Nephron progenitor cell (in vitro differentiated cells): ENCODE results near the gene JDP2.

Source experiments
- DNase-seq: peaks from one replicate; pipeline ENCODE4 v3.0.0; 2021
- H3K27ac Mint-ChIP-seq: 2 replicates; pipeline ENCODE4 v1.8.0; 2021; ENCODE audit warnings: mild to moderate bottlenecking, moderate library complexity, mixed read lengths
- H3K27me3 Mint-ChIP-seq: 2 replicates; pipeline ENCODE4 v1.8.0; 2021; ENCODE audit warnings: mild to moderate bottlenecking, low read depth, mixed read lengths; ENCODE audit not compliant: poor library complexity
- H3K36me3 Mint-ChIP-seq: 2 replicates; pipeline ENCODE4 v1.8.0; 2021; ENCODE audit warnings: low read depth, mixed read lengths
- H3K4me1 Mint-ChIP-seq: 2 replicates; pipeline ENCODE4 v1.8.0; 2021; ENCODE audit warnings: mixed read lengths
- H3K4me3 Mint-ChIP-seq: 2 replicates; pipeline ENCODE4 v1.8.0; 2021; ENCODE audit warnings: mild to moderate bottlenecking, moderate library complexity, mixed read lengths
- H3K9me3 Mint-ChIP-seq: 2 replicates; pipeline ENCODE4 v1.8.0; 2021; ENCODE audit warnings: mild to moderate bottlenecking, moderate library complexity, mixed read lengths
- TF ChIP-seq, protein P1 (sequence below): fragments of 200-600 bp; sonication (generic); IDR thresholded peaks from 2 replicates; pipeline ENCODE4 v1.5.0; 2021; ENCODE audit warnings: antibody characterized with exemption

The JDP2 gene

DNA sequence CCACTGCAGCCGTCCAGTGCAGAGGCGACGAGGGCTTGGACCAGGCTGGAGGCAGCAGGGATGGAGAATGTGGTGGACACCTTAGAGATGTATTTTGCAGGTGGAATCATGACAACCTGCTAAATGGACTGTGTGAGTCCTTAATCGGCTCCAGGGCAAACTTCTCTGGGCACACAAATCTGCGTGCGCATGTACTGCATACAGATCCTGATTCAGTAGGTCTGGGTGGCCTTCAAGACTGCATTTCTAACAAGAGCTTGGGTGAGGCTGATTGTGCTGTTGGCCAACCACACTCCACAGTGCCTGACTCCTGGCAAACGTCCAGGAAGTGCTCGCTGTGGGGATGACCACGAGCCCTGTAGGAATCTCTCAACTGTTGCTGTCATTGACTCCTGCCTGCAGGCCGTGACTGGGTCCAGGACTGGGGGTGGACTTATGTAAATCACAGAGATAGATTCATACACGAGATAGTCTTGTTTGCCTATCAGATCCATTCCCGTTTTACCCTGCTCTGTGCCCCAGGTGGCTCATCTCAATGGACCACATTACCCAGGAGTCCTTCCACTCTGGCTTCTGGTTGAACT, 27.2 kb downstream of the JDP2 start:
- Mint-ChIP-seq H3K9me3 (no peaks in the 10 kb centered on the region), H3K27me3 (peaks cover 3% of the 10 kb centered on the region), H3K27ac (peak overlapping the region; percentile 11), H3K4me3 (no peak overlapping the region), H3K4me1 (peaks cover 96% of the 10 kb centered on the region), H3K36me3 (peaks cover 7% of the 10 kb centered on the region)
- TF ChIP-seq, protein P1, sequence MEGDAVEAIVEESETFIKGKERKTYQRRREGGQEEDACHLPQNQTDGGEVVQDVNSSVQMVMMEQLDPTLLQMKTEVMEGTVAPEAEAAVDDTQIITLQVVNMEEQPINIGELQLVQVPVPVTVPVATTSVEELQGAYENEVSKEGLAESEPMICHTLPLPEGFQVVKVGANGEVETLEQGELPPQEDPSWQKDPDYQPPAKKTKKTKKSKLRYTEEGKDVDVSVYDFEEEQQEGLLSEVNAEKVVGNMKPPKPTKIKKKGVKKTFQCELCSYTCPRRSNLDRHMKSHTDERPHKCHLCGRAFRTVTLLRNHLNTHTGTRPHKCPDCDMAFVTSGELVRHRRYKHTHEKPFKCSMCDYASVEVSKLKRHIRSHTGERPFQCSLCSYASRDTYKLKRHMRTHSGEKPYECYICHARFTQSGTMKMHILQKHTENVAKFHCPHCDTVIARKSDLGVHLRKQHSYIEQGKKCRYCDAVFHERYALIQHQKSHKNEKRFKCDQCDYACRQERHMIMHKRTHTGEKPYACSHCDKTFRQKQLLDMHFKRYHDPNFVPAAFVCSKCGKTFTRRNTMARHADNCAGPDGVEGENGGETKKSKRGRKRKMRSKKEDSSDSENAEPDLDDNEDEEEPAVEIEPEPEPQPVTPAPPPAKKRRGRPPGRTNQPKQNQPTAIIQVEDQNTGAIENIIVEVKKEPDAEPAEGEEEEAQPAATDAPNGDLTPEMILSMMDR = no peak
- no peak for DNase-seq

DNA sequence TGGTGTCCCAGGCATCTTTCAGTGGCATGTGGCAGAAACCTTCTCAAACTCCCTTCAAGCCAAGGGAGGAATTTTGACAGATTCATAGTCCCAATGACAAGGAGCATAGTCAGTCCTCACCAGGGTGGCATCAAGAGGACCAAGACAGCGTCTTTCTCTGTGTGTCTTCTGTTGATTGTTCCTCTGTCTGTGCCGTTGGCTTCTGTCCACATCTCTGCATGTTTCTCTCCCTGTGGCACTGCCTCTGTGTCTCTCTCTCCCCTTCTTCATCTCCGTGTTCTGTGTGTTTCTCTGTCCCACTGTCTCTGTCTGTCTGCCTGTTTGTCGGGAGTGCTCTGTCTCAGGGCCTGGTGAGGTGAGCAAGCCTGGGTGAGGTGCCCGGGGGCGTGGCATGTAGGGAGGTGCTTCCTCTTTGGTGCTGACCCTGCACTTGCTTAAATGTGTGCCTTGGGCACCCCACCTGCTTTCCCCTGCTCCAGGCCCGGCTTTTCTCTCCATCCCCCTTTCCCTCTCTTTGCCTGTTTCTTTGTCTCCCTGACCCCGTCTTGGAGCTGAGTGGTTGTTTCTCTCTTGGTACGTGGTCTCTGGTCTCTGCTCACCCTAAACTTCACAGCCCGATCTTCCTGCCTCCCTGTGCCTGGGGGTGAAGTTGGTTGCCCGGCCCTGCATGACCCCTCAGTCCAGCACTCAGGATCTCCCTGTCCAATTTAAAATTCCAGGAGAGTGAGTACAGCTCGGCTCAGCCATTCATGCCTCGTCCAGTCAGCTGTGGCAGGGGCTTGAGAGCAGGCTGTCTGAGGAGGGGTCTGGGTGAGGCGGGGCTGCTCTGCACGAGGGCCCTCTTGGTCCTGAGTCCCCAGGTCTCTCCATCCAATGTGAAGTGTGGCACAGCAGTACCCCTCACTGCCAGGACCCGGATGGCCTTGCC, 28.5 kb downstream of the JDP2 start:
- Mint-ChIP-seq H3K4me3 (peak overlapping the region; percentile 17), H3K27ac (peak overlapping the region; percentile 75)
- DNase-seq = no peak

DNA sequence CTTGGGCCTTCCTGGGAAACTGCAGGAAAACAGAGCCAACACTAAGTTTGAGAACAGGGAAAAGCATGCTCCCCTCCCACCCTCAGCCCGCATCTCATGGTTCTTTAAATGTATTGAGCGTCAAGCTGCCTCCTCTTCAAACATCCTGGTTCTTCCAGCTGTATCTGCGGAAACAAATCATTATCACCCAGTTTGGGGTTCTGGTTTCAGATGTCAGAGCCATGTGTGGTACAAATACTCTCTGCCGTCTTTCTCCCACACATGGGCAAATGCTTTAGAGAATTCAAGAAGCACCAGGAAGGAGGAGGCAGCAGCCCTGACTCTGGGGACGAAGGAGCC, 29.1 kb downstream of the JDP2 start:
- no peak for DNase-seq

More for the DNA sequence above, 28.5 kb downstream of the JDP2 start:
- H3K27me3 Mint-ChIP-seq = peaks cover 4% of the 10 kb centered on the region
- TF ChIP-seq, protein P1 = no peak
- peaks cover 19% of the 10 kb centered on the region for H3K36me3 Mint-ChIP-seq
- peaks cover 90% of the 10 kb centered on the region for H3K4me1 Mint-ChIP-seq
- H3K9me3 Mint-ChIP-seq = no peaks in the 10 kb centered on the region

DNA sequence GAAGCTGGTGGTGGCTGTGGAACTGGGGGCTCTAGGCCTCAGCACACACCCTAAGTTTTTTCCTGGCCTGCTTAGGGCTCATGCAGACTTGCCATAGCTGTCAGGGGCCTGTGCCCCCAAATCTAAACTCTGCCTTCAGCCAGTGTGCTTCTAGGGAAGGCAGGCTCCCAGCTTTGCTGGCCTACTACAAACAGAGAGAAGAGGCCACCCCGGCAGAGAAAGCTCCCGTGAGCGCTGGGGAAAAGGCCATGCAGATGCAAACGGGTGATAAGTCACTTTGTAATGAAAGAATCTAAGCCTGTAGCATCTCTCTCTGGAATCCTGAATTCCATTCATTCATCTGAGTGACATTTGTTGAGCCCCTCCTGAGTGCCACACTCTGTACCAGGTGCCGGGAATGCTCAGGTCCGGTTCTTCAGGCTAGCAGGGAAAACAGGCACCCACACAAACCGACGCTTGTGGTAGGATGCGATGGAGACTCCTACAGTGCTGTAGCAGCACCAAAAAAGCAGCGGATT, 29.9 kb downstream of the JDP2 start:
- Mint-ChIP-seq H3K9me3 (no peaks in the 10 kb centered on the region), H3K4me1 (peaks cover 78% of the 10 kb centered on the region), H3K4me3 (no peak overlapping the region), H3K27ac (peak overlapping the region; percentile 75), H3K36me3 (peaks cover 27% of the 10 kb centered on the region), H3K27me3 (peaks cover 8% of the 10 kb centered on the region)
- DNase-seq = no peak
- TF ChIP-seq, protein P1 = no peak

More for the DNA sequence above, 29.1 kb downstream of the JDP2 start:
- peaks cover 4% of the 10 kb centered on the region for H3K27me3 Mint-ChIP-seq
- H3K27ac Mint-ChIP-seq = peak overlapping the region; percentile 75
- H3K4me3 Mint-ChIP-seq = peak overlapping the region; percentile 39
- H3K4me1 Mint-ChIP-seq = peaks cover 86% of the 10 kb centered on the region
- H3K9me3 Mint-ChIP-seq = no peaks in the 10 kb centered on the region
- TF ChIP-seq, protein P1 = no peak
- peaks cover 21% of the 10 kb centered on the region for H3K36me3 Mint-ChIP-seq

DNA sequence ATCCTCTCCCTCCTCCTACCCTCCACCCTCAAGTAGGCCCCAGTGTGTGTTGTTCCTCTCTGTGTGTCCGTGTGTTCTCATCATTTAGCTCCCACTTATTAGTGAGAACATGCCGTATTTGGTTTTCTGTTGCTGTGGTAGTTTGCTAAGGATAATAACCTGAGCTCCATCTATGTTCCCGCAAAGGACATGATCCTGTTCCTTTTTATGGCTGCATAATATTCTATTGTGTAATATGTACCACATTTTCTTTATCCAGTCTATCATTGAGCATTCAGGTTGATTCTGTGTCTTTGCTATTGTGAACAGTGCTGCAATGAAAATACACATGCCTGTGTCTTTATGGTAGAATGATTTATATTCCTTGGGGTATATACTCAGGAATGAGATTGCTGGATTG, 30.5 kb downstream of the JDP2 start:
- Mint-ChIP-seq H3K9me3 (no peaks in the 10 kb centered on the region), H3K27ac (peak overlapping the region; percentile 95), H3K36me3 (peaks cover 30% of the 10 kb centered on the region), H3K4me3 (no peak overlapping the region), H3K4me1 (peaks cover 76% of the 10 kb centered on the region), H3K27me3 (peaks cover 8% of the 10 kb centered on the region)
- DNase-seq = no peak
- TF ChIP-seq, protein P1 = no peak
